WTC11 (cell line): ENCODE results near the gene PHRF1. TPM values are rescaled to one million over a fixed set of nuclear protein-coding genes. Genes with fewer than 3 reads are reported as not detected.

Experiments used
- ATAC-seq: fragments of 200-7000 bp; cut with Tn5 transposase; 2 replicates; pipeline ENCODE4 v1.10.0; 2021; ENCODE audit warnings: mild to moderate bottlenecking, moderate library complexity
- CTCF ChIA-PET: fragments of 300-600 bp; sonication (Branson Sonifier 250); formaldehyde crosslinking; loops from one replicate; lab custom pipeline; 2021; ENCODE audit warnings: antibody characterized with exemption; lab: Charles Lee
- POLR2A ChIA-PET: fragments of 350-600 bp; sonication (Branson Sonifier 250); formaldehyde crosslinking; loops from one replicate; lab custom pipeline; 2021; ENCODE audit warnings: antibody characterized with exemption; lab: Charles Lee
- DNase-seq: peaks from one replicate; pipeline ENCODE4 v3.0.0; 2021; ENCODE audit warnings: low spot score
- H3K27ac Mint-ChIP-seq: 2 replicates; pipeline ENCODE4 v1.8.0; 2021; ENCODE audit warnings: mixed read lengths
- H3K27me3 Mint-ChIP-seq: 2 replicates; pipeline ENCODE4 v1.8.0; 2021; ENCODE audit warnings: low read depth, mild to moderate bottlenecking, moderate library complexity, mixed read lengths
- H3K36me3 Mint-ChIP-seq: 2 replicates; pipeline ENCODE4 v1.8.0; 2021; ENCODE audit warnings: mixed read lengths
- H3K4me1 Mint-ChIP-seq: 2 replicates; pipeline ENCODE4 v1.8.0; 2022; ENCODE audit warnings: mixed read lengths
- H3K4me3 Mint-ChIP-seq: 2 replicates; pipeline ENCODE4 v1.8.0; 2021; ENCODE audit warnings: mild to moderate bottlenecking, moderate library complexity, mixed read lengths
- H3K9me3 Mint-ChIP-seq: 2 replicates; pipeline ENCODE4 v1.8.0; 2021; ENCODE audit warnings: mixed read lengths
- EMX1 ChIP-seq: fragments of 250-450 bp; sonication (Bioruptor Pico); IDR thresholded peaks from 2 replicates; pipeline ENCODE4 v1.8.0; 2021; ENCODE audit warnings: mild to moderate bottlenecking
- ESRRA ChIP-seq: sonication (generic); formaldehyde crosslinking; IDR thresholded peaks from 2 replicates; pipeline ENCODE4 v1.8.1; 2022; ENCODE audit warnings: mild to moderate bottlenecking, missing genetic modification reagents, borderline replicate concordance
- FOXJ3 ChIP-seq: sonication (generic); formaldehyde crosslinking; IDR thresholded peaks from 2 replicates; pipeline ENCODE4 v1.9.0; 2021; ENCODE audit warnings: missing genetic modification reagents, mild to moderate bottlenecking, borderline replicate concordance
- GABPB1 ChIP-seq: sonication (generic); formaldehyde crosslinking; IDR thresholded peaks from 2 replicates; pipeline ENCODE4 v1.8.1; 2023; ENCODE audit warnings: mild to moderate bottlenecking, missing genetic modification reagents
- JUN ChIP-seq: sonication (generic); formaldehyde crosslinking; IDR thresholded peaks from 2 replicates; pipeline ENCODE4 v1.8.0; 2023; ENCODE audit warnings: mild to moderate bottlenecking, missing genetic modification reagents
- MYBL2 ChIP-seq: sonication (generic); formaldehyde crosslinking; IDR thresholded peaks from 2 replicates; pipeline ENCODE4 v1.8.1; 2023; ENCODE audit warnings: mild to moderate bottlenecking, moderate library complexity, missing genetic modification reagents
- NFYB ChIP-seq: sonication (generic); formaldehyde crosslinking; conservative IDR thresholded peaks from 2 replicates; pipeline ENCODE4 v1.8.0; 2022; ENCODE audit warnings: low read depth, missing genetic modification reagents
- NR1H2 ChIP-seq: sonication (generic); formaldehyde crosslinking; IDR thresholded peaks from 2 replicates; pipeline ENCODE4 v1.9.0; 2021; ENCODE audit warnings: mild to moderate bottlenecking, moderate library complexity, missing genetic modification reagents
- RORB ChIP-seq: fragments of 250-450 bp; sonication (Bioruptor Pico); IDR thresholded peaks from 2 replicates; pipeline ENCODE4 v1.9.0; 2021; ENCODE audit warnings: mild to moderate bottlenecking
- SP1 ChIP-seq: sonication (generic); formaldehyde crosslinking; conservative IDR thresholded peaks from 2 replicates; pipeline ENCODE4 v1.8.1; 2022; ENCODE audit warnings: missing genetic modification reagents
- ZBTB21 ChIP-seq: sonication (generic); formaldehyde crosslinking; IDR thresholded peaks from 2 replicates; pipeline ENCODE4 v1.8.1; 2023; ENCODE audit warnings: mild to moderate bottlenecking, missing genetic modification reagents, borderline replicate concordance
- ZNF263 ChIP-seq: sonication (generic); formaldehyde crosslinking; IDR thresholded peaks from 2 replicates; pipeline ENCODE4 v1.8.1; 2022; ENCODE audit warnings: low read depth, mild to moderate bottlenecking, moderate library complexity, missing genetic modification reagents
- ZNF396 ChIP-seq: fragments of 250-450 bp; sonication (Bioruptor Pico); IDR thresholded peaks from 2 replicates; pipeline ENCODE4 v1.8.0; 2021; ENCODE audit warnings: mild to moderate bottlenecking, moderate library complexity, borderline replicate concordance
- ZNF416 ChIP-seq: fragments of 250-450 bp; sonication (Bioruptor Pico); IDR thresholded peaks from 2 replicates; pipeline ENCODE4 v1.9.0; 2021; ENCODE audit warnings: mild to moderate bottlenecking, inconsistent platforms
- total RNA-seq: library from RNA; stranded (reverse); gene quantifications from 3 replicates; pipeline ENCODE4 v1.2.3, GENCODE V29; 2021
- TF ChIP-seq, protein P1 (sequence below): sonication (generic); formaldehyde crosslinking; IDR thresholded peaks from 2 replicates; pipeline ENCODE4 v1.8.0; 2022; ENCODE audit warnings: mild to moderate bottlenecking, missing genetic modification reagents
- TF ChIP-seq, protein P2 (sequence below): fragments of 200-600 bp; IDR thresholded peaks from 2 replicates; pipeline ENCODE4 v1.8.0; 2022; ENCODE audit warnings: antibody characterized with exemption
- TF ChIP-seq, protein P3 (sequence below): sonication (generic); formaldehyde crosslinking; IDR thresholded peaks from 2 replicates; pipeline ENCODE4 v1.8.1; 2023; ENCODE audit warnings: mild to moderate bottlenecking, missing genetic modification reagents
- TF ChIP-seq, protein P4 (sequence below): sonication (generic); formaldehyde crosslinking; IDR thresholded peaks from 2 replicates; pipeline ENCODE4 v1.8.0; 2022; ENCODE audit warnings: mild to moderate bottlenecking, missing genetic modification reagents
- TF ChIP-seq, protein P5 (sequence below): sonication (generic); formaldehyde crosslinking; IDR thresholded peaks from 2 replicates; pipeline ENCODE4 v1.8.0; 2022; ENCODE audit warnings: missing genetic modification reagents
- TF ChIP-seq, protein P6 (sequence below): sonication (generic); formaldehyde crosslinking; IDR thresholded peaks from 2 replicates; pipeline ENCODE4 v1.8.1; 2023; ENCODE audit warnings: mild to moderate bottlenecking, missing genetic modification reagents, moderate library complexity
- TF ChIP-seq, protein P7 (sequence below): sonication (generic); formaldehyde crosslinking; conservative IDR thresholded peaks from 2 replicates; pipeline ENCODE4 v1.8.1; 2022; ENCODE audit warnings: mild to moderate bottlenecking, missing genetic modification reagents

PHRF1 gene
- total RNA-seq, 1 experiment from 2014 or later, result 46.9 TPM

DNA sequence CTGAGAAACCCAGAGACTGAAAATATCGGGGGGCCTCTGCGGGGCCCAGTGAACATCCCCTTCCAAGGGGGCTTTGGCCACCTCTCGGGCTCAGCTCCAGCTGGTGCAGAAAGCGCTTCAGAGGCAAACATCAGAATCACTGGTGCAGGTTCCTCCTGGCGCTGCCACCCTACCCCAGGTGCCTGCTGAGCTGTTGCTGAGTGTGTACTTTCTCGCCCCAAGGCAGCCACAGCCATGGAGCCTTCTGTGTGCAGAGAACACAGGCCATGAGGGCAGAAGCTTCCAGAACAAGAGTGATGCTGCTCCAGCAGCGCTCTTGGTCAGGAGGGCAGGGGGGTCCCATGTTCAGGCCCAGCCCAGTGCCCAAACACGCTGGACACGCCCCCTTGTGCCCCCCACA, 67.1 kb downstream of the PHRF1 start:
- peaks cover 15% of the 10 kb centered on the region for H3K27me3 Mint-ChIP-seq
- no peak for DNase-seq
- ATAC-seq, result no peak
- TF ChIP-seq RORB (CRISPR knock-in tag), result no peak
- TF ChIP-seq, protein P1, sequence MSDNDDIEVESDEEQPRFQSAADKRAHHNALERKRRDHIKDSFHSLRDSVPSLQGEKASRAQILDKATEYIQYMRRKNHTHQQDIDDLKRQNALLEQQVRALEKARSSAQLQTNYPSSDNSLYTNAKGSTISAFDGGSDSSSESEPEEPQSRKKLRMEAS, result no peak
- TF ChIP-seq ZBTB21, result no peak
- no peak for TF ChIP-seq NR1H2 (CRISPR knock-in tag)
- no peak for TF ChIP-seq JUN (CRISPR knock-in tag)
- TF ChIP-seq ZNF396 (CRISPR knock-in tag), result no peak
- TF ChIP-seq, protein P2, sequence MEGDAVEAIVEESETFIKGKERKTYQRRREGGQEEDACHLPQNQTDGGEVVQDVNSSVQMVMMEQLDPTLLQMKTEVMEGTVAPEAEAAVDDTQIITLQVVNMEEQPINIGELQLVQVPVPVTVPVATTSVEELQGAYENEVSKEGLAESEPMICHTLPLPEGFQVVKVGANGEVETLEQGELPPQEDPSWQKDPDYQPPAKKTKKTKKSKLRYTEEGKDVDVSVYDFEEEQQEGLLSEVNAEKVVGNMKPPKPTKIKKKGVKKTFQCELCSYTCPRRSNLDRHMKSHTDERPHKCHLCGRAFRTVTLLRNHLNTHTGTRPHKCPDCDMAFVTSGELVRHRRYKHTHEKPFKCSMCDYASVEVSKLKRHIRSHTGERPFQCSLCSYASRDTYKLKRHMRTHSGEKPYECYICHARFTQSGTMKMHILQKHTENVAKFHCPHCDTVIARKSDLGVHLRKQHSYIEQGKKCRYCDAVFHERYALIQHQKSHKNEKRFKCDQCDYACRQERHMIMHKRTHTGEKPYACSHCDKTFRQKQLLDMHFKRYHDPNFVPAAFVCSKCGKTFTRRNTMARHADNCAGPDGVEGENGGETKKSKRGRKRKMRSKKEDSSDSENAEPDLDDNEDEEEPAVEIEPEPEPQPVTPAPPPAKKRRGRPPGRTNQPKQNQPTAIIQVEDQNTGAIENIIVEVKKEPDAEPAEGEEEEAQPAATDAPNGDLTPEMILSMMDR, result no peak
- TF ChIP-seq, protein P3, sequence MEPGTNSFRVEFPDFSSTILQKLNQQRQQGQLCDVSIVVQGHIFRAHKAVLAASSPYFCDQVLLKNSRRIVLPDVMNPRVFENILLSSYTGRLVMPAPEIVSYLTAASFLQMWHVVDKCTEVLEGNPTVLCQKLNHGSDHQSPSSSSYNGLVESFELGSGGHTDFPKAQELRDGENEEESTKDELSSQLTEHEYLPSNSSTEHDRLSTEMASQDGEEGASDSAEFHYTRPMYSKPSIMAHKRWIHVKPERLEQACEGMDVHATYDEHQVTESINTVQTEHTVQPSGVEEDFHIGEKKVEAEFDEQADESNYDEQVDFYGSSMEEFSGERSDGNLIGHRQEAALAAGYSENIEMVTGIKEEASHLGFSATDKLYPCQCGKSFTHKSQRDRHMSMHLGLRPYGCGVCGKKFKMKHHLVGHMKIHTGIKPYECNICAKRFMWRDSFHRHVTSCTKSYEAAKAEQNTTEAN (CRISPR knock-in tag), result no peak
- no peak for TF ChIP-seq ZNF263 (CRISPR knock-in tag)
- TF ChIP-seq, all 79 proteins: peak for 0
- peaks cover under 1% of the 10 kb centered on the region; the same call in 1 of the 2 replicates for H3K36me3 Mint-ChIP-seq
- POLR2A ChIA-PET, result no interaction called here
- peaks cover 9% of the 10 kb centered on the region for H3K4me1 Mint-ChIP-seq
- CTCF ChIA-PET, result no interaction called here
- H3K27ac Mint-ChIP-seq, result no peak overlapping the region
- no peaks in the 10 kb centered on the region for H3K9me3 Mint-ChIP-seq
- H3K4me3 Mint-ChIP-seq, result no peak overlapping the region

DNA sequence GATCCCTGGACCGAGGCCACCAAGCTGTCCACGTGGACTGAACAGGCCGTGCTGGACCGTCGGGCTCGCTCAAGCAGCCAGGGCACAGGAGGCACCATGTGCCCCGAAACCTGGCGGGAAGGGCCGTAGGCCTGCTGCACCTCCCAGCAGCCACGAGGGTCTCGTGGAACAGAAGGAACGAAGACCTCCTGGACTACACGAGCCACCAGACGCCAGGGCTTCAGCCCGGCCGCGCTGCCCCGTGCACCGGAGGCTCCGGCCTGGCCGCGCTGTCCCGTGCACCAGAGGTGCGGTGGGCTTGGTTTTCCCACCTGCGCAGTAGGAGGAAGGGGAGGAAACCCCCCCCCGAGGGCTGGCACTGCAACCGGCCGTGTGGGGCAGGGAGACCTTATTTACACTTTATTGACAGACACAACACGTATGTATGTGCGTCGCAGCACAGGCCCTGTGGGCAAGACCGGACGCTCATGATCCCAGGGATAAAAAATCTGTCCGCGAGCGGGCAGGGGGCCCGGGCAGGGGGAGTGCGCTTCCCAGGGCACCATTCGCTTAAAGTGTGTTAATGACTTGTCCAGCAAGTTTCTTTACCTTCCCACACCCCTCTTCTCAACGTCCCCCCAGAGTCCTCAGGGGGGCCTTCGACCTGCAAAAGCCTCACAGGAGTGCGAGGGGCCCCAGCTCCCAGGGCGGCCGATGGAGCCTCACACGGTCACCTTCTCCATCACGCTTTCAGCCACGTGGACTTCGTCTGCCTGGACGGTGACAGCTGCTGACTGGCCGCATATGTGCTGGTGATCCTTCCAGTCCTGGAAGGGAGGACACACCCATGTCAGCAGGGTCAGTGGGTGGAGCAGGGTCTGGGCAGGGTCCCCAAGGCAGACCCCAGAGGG, 67.8 kb downstream of the PHRF1 start:
- Mint-ChIP-seq H3K27ac (no peak overlapping the region), H3K36me3 (peaks cover 8% of the 10 kb centered on the region; the same call in 1 of the 2 replicates)

More for the DNA sequence above, 67.8 kb downstream of the PHRF1 start:
- Mint-ChIP-seq H3K4me3 (no peak overlapping the region), H3K27me3 (peaks cover 7% of the 10 kb centered on the region), H3K4me1 (peaks cover 2% of the 10 kb centered on the region; the same call in 1 of the 2 replicates), H3K9me3 (no peaks in the 10 kb centered on the region)
- ChIA-PET POLR2A (no interaction called here), CTCF (no interaction called here)
- no peak for ATAC-seq
- TF ChIP-seq ZNF396 (CRISPR knock-in tag) (no peak), NFYB (CRISPR knock-in tag) (no peak), GABPB1 (CRISPR knock-in tag) (no peak), EMX1 (CRISPR knock-in tag) (no peak), FOXJ3 (no peak), ESRRA (CRISPR knock-in tag) (no peak), ZNF263 (CRISPR knock-in tag) (no peak), SP1 (CRISPR knock-in tag) (no peak), MYBL2 (CRISPR knock-in tag) (no peak), ZNF416 (no peak)
- TF ChIP-seq, protein P3 (CRISPR knock-in tag), result no peak
- TF ChIP-seq, protein P4, sequence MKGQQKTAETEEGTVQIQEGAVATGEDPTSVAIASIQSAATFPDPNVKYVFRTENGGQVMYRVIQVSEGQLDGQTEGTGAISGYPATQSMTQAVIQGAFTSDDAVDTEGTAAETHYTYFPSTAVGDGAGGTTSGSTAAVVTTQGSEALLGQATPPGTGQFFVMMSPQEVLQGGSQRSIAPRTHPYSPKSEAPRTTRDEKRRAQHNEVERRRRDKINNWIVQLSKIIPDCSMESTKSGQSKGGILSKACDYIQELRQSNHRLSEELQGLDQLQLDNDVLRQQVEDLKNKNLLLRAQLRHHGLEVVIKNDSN (CRISPR knock-in tag), result no peak
- TF ChIP-seq, protein P5, sequence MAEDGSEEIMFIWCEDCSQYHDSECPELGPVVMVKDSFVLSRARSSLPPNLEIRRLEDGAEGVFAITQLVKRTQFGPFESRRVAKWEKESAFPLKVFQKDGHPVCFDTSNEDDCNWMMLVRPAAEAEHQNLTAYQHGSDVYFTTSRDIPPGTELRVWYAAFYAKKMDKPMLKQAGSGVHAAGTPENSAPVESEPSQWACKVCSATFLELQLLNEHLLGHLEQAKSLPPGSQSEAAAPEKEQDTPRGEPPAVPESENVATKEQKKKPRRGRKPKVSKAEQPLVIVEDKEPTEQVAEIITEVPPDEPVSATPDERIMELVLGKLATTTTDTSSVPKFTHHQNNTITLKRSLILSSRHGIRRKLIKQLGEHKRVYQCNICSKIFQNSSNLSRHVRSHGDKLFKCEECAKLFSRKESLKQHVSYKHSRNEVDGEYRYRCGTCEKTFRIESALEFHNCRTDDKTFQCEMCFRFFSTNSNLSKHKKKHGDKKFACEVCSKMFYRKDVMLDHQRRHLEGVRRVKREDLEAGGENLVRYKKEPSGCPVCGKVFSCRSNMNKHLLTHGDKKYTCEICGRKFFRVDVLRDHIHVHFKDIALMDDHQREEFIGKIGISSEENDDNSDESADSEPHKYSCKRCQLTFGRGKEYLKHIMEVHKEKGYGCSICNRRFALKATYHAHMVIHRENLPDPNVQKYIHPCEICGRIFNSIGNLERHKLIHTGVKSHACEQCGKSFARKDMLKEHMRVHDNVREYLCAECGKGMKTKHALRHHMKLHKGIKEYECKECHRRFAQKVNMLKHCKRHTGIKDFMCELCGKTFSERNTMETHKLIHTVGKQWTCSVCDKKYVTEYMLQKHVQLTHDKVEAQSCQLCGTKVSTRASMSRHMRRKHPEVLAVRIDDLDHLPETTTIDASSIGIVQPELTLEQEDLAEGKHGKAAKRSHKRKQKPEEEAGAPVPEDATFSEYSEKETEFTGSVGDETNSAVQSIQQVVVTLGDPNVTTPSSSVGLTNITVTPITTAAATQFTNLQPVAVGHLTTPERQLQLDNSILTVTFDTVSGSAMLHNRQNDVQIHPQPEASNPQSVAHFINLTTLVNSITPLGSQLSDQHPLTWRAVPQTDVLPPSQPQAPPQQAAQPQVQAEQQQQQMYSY (CRISPR knock-in tag), result no peak
- TF ChIP-seq, protein P6, sequence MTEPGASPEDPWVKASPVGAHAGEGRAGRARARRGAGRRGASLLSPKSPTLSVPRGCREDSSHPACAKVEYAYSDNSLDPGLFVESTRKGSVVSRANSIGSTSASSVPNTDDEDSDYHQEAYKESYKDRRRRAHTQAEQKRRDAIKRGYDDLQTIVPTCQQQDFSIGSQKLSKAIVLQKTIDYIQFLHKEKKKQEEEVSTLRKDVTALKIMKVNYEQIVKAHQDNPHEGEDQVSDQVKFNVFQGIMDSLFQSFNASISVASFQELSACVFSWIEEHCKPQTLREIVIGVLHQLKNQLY (CRISPR knock-in tag), result no peak
- TF ChIP-seq, protein P7, sequence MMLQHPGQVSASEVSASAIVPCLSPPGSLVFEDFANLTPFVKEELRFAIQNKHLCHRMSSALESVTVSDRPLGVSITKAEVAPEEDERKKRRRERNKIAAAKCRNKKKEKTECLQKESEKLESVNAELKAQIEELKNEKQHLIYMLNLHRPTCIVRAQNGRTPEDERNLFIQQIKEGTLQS (CRISPR knock-in tag), result no peak
- DNase-seq, result no peak
